Muscle of leg (tissue), 11 donors: ENCODE measurements around the gene JPH2. TPM values are rescaled to one million over a fixed set of nuclear protein-coding genes. Genes with fewer than 3 reads are reported as not detected.

Experiments
- DNase-seq: peaks from one replicate; pipeline ENCODE4 v3.0.0; 2013
- H3K27ac ChIP-seq: one replicate; pipeline ENCODE4 v1.5.1; 2013; ENCODE audit warnings: mild to moderate bottlenecking, low read length, control low read depth
- H3K27me3 ChIP-seq: one replicate; pipeline ENCODE4 v1.6.1; 2013; ENCODE audit warnings: low read length; ENCODE audit not compliant: control insufficient read depth, insufficient read depth
- H3K36me3 ChIP-seq: one replicate; pipeline ENCODE4 v1.6.1; 2013; ENCODE audit warnings: low read length; ENCODE audit not compliant: control insufficient read depth, insufficient read depth
- H3K4me1 ChIP-seq: one replicate; pipeline ENCODE4 v1.6.1; 2013; ENCODE audit warnings: low read length; ENCODE audit not compliant: control insufficient read depth, insufficient read depth
- H3K4me3 ChIP-seq: one replicate; pipeline ENCODE4 v1.5.1; 2013; ENCODE audit warnings: low read length, control low read depth
- H3K9me3 ChIP-seq: replicated peaks from 2 replicates; pipeline ENCODE4 v1.6.1; 2013; ENCODE audit warnings: low read depth, low read length; ENCODE audit not compliant: control insufficient read depth
- WGBS: methylation state at CpG from one replicate; pipeline ENCODE4 v1.1.5; 2013; ENCODE audit warnings: missing lambda C conversion rate; ENCODE audit not compliant: insufficient coverage; 5-methylcytosine and 5-hydroxymethylcytosine counted together
- polyA plus RNA-seq, 8 donors: library from polyadenylated mRNA; unstranded; fragments of 120-200 nt; gene quantifications; one replicate each; pipeline versions ENCODE4 v1.2.1 to v1.2.3, GENCODE V29; 2013; ENCODE audit warnings: inconsistent platforms in 1 of 8, low replicate concordance in 1 of 8; ENCODE audit not compliant: insufficient read length in 8 of 8, insufficient read depth in 1 of 8
- total RNA-seq: library from RNA; stranded (reverse); fragments of 120-200 nt; gene quantifications from one replicate; pipeline ENCODE4 v1.2.4, GENCODE V29; 2013

JPH2 gene
- total and polyA plus RNA-seq, 9 donors = 55.5 to 110 (median 77.3) TPM

DNA sequence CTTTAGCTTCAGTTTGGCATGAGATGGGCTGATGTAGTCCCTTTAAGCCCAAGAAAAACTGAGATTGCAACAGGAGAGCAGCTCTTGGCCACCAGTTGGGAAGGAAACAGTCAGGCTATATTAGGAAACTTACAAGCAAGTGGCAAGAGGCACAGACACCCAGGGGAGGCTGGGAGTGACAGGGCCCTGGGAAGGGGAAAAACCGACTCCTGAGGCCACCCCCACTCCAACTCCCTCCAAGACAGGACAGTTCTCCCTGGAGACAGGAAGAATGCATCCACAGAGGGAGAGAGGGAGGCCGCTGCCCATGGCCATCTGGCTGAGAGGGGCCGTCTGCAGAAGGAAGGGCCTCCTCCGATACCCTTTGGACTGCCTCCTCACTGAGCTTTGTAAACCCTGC lies 20.5 kb downstream of the JPH2 start:
- peak overlapping the region; percentile 81 for H3K27ac ChIP-seq
- peaks cover 8% of the 10 kb centered on the region for H3K36me3 ChIP-seq
- H3K4me1 ChIP-seq = peaks cover 44% of the 10 kb centered on the region
- WGBS = 0% methylated on average over 2 of the region's 4 CpGs
- H3K27me3 ChIP-seq = no peaks in the 10 kb centered on the region
- DNase-seq = peak; percentile 72
- H3K9me3 ChIP-seq = no peaks in the 10 kb centered on the region
- H3K4me3 ChIP-seq = no peak overlapping the region

DNA sequence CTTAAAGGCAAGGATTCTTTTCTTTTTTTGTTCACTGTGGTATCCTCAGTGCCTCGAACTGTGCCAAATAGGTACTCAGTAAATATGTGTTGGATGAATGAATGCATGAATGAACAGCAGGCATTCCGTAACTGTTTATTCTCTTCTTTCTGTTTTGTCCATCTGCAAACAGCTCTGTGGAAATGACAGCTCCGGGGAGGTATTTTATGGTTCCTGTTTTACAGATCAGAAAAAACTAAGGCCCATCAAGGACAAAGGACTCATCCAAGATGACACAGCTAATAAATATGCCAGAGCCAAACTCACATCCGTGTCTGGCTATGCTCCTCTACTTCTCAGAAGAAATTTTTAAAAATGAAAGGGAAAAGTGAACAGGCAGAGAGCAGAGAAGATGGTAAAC lies 21.0 kb downstream of the JPH2 start:
- no peaks in the 10 kb centered on the region for H3K27me3 ChIP-seq
- H3K9me3 ChIP-seq = no peaks in the 10 kb centered on the region
- peaks cover 39% of the 10 kb centered on the region for H3K4me1 ChIP-seq
- H3K36me3 ChIP-seq = peaks cover 11% of the 10 kb centered on the region
- WGBS = no CpG with 5 or more reads among the region's 4 CpGs
- H3K4me3 ChIP-seq = no peak overlapping the region
- peak overlapping the region; percentile 81 for H3K27ac ChIP-seq
- DNase-seq = no peak

DNA sequence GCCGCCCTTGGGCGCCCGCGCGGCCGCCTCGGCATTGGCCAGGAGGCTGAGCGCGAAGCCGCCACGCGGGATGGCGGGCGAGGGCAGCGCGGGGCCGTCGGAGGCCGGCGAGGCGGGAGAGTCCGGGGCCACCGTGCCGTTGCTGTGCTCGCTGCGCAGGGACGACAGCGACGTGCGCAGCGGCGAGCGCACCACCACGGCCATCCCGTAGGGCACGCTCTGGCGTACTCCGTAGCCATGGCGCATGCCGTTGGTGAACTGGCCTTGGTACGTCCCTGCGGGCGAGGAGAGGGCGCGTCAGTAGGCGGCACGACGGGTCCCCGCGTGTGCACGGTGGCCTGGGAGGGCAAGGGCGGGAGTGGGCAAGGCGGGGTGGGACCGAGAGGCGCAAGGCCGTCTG lies 26.9 kb downstream of the JPH2 start:
- no peak overlapping the region for H3K4me3 ChIP-seq
- DNase-seq = no peak
- H3K9me3 ChIP-seq = no peaks in the 10 kb centered on the region
- no peaks in the 10 kb centered on the region for H3K27me3 ChIP-seq
- H3K4me1 ChIP-seq = peaks cover 8% of the 10 kb centered on the region
- H3K27ac ChIP-seq = no peak overlapping the region
- H3K36me3 ChIP-seq = peaks cover 43% of the 10 kb centered on the region
- WGBS = 43% methylated on average over 56 of the region's 56 CpGs

DNA sequence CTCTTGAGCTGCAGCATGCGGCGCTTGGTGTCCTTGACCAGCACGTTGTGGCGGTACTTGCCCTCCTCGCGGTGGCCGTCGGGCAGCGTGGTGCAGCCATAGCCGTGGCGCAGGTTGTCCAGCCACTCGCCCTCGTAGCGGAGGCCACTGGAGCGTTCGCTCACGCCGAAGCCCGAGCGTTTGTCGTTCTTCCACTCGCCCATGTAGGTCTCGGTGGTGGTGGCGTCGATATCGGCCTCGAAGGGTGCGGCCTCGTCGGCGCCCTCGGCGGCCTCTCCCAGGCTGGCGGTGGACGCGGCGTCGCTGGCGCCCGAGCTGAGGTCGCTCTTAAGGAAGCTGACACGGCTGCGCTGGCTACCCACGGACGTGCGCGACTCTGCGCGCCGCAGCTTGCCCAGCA lies 27.3 kb downstream of the JPH2 start:
- no peak for DNase-seq
- peaks cover 12% of the 10 kb centered on the region for H3K4me1 ChIP-seq
- WGBS = 70% methylated on average over 50 of the region's 50 CpGs
- H3K36me3 ChIP-seq = peaks cover 46% of the 10 kb centered on the region
- no peak overlapping the region for H3K27ac ChIP-seq
- no peaks in the 10 kb centered on the region for H3K9me3 ChIP-seq
- no peaks in the 10 kb centered on the region for H3K27me3 ChIP-seq
- no peak overlapping the region for H3K4me3 ChIP-seq

DNA sequence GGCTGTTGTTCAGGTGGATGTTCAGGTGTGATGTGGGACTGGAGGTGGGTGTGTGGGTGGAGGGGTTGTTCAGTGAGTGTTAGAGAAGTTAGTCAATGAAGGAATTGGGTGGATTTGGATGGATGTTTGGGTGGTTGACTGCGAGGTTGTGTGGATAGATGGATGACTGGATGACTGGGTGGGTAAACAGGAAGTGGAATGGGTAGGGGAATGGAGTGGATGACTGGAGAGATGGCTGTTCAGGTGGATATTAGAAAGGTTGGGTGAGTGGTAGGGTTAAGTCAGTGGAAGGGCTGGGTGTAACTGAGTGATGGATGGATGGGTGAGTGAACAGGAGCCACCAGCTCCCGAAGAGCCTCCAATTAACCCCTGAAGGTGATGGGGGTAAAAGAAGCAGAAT lies 27.9 kb downstream of the JPH2 start:
- Histone ChIP-seq H3K27ac (no peak overlapping the region), H3K9me3 (no peaks in the 10 kb centered on the region), H3K4me3 (no peak overlapping the region), H3K36me3 (peaks cover 46% of the 10 kb centered on the region), H3K4me1 (peaks cover 15% of the 10 kb centered on the region), H3K27me3 (no peaks in the 10 kb centered on the region)
- WGBS = 100% methylated on average over 1 of the region's 2 CpGs
- DNase-seq = no peak

DNA sequence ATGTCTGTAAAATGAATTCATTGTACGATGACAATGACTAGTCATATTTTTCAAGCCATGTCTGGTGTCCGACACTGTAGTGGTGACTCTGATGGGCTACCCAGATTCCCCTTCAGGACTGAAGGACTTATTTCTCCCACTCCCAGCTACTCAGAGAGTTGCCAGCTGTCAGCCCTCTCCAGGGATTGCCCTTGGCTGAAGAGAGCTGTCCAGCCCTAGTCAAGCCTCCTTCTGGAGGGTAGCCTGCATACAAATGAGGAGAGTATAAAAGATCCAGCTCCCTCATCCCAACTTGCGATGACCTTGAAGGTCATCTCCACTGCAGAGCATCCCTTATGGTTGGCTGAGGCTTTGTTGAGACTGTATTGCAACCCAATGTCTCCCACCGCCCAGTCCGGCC lies 29.9 kb downstream of the JPH2 start:
- H3K4me3 ChIP-seq = no peak overlapping the region
- WGBS = 80% methylated on average over 4 of the region's 5 CpGs
- DNase-seq = no peak
- H3K27me3 ChIP-seq = no peaks in the 10 kb centered on the region
- H3K36me3 ChIP-seq = peaks cover 45% of the 10 kb centered on the region
- H3K4me1 ChIP-seq = peaks cover 23% of the 10 kb centered on the region
- no peaks in the 10 kb centered on the region for H3K9me3 ChIP-seq
- peak overlapping the region; percentile 59 for H3K27ac ChIP-seq

DNA sequence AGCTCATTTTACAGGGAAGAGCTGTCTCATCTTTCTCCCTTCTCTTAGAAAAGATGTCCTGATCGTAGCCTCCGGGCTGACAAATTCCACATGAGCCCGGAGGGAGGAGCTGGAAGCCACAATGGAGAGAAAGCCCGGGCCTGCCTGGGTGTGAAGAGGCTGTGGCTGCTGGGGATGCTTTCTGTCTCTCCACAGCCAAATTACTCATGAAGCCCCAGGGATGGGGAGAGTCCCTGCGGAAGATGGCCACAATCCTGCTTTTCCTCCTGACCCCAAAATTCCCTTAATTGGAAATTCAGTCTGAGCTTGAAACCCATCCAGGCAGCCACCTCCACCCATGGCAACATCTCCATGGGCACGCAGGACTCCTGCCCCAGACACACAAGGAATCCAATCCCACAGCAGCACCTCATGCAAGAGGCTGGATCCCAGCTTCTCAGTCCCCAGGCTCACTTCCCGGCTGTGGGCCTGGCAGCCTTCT lies 32.4 kb downstream of the JPH2 start:
- DNase-seq = no peak
- Histone ChIP-seq H3K4me3 (no peak overlapping the region), H3K27ac (peak overlapping the region; percentile 31), H3K27me3 (no peaks in the 10 kb centered on the region), H3K36me3 (peaks cover 44% of the 10 kb centered on the region), H3K9me3 (no peaks in the 10 kb centered on the region), H3K4me1 (peaks cover 31% of the 10 kb centered on the region)
- WGBS = 50% methylated on average over 1 of the region's 7 CpGs

DNA sequence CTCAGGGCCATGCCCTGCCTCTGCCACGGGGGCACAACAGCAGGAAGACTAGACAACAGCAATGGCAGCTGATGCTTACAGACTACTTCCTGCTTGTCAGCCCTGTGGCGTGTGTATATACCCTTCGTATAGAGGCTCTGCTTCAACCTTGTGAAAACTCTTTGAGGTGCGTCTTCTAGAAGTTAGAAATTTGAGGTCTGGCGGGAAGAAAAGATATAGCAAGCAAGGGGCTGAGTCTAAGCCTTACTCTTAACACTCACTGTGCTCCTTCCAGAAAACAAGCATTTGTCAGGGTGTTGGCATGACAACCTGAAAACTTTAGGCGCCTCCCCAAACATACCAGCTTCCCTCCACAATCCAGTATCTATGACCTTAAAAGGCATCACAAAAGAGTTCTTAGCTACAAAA lies 33.3 kb downstream of the JPH2 start:
- H3K4me3 ChIP-seq = no peak overlapping the region
- H3K9me3 ChIP-seq = no peaks in the 10 kb centered on the region
- no peak for DNase-seq
- H3K27ac ChIP-seq = no peak overlapping the region
- H3K36me3 ChIP-seq = peaks cover 35% of the 10 kb centered on the region
- no peaks in the 10 kb centered on the region for H3K27me3 ChIP-seq
- 45% methylated on average over 1 of the region's 6 CpGs for WGBS
- peaks cover 36% of the 10 kb centered on the region for H3K4me1 ChIP-seq

DNA sequence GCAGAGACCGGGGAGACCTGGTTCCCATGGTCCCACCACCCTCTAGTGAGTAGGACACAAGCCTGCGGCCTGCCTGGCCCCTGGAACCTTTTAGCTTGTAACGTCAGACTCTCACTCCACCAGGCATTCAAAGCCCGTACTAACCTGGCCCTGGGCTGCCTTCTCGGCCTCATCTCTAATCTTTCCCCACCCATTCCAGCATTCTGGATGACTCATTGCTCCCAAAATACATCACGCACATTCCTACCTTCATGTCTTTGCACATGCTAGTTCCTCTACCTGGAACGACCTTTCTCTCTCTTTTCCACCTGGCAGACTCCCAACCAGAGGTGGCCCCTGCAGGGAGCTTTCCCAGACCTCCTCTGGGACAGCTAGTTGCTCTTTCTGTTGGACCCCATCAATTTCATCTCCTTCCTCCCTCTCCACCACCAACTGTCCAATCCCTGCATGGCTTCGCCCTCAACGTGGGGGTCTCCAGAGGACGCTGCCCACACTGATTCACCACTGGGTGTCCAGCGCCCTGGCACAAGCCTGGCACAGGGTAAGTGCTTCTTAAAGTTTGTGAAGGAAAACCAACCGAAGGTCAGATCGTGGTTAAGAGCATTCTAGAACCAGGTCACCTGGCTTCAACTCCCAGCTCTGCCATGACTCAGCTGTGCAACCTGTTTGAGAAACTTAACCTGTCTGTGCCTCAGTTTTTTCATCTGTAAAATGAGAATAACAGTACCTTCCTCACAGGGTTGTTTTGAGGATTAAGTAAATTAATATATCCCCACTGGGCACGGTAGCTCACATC lies 35.2 kb downstream of the JPH2 start:
- peak; percentile 49 for DNase-seq
- Histone ChIP-seq H3K9me3 (no peaks in the 10 kb centered on the region), H3K4me3 (no peak overlapping the region), H3K27me3 (no peaks in the 10 kb centered on the region), H3K36me3 (peaks cover 38% of the 10 kb centered on the region), H3K4me1 (peaks cover 30% of the 10 kb centered on the region), H3K27ac (peak overlapping the region; percentile 69)
- WGBS = 63% methylated on average over 10 of the region's 14 CpGs

DNA sequence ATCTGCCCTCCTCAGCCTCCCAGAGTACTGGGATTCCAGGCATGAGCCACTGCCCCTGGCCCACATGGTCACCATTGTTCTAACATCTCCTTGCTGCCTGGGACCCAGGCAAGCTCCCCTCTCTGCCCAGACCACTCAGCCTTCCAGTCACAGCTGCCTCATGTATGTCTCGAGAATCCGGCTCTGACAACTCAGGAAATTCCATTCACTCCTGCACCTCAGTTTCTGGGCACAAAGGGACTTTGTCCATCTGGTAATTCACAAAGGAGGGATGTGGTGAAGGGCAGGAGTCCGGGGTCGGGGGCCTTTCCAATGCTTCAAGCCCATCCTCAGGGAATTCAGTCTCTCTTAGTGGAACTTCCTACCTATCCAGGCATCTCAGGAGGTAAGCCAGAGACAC lies 40.7 kb downstream of the JPH2 start:
- H3K4me3 ChIP-seq = no peak overlapping the region
- no peaks in the 10 kb centered on the region for H3K9me3 ChIP-seq
- H3K27me3 ChIP-seq = no peaks in the 10 kb centered on the region
- peaks cover 30% of the 10 kb centered on the region for H3K36me3 ChIP-seq
- H3K27ac ChIP-seq = peak overlapping the region; percentile 59
- no peak for DNase-seq
- no CpG with 5 or more reads among the region's 4 CpGs for WGBS
- peaks cover 52% of the 10 kb centered on the region for H3K4me1 ChIP-seq
